ENCODE data around the gene MPRIP. TPM values are rescaled to one million over a fixed set of nuclear protein-coding genes. Genes with fewer than 3 reads are reported as not detected.

MPRIP gene
- total RNA-seq, 1 experiment from 2014 or later, result 73.9 TPM

DNA sequence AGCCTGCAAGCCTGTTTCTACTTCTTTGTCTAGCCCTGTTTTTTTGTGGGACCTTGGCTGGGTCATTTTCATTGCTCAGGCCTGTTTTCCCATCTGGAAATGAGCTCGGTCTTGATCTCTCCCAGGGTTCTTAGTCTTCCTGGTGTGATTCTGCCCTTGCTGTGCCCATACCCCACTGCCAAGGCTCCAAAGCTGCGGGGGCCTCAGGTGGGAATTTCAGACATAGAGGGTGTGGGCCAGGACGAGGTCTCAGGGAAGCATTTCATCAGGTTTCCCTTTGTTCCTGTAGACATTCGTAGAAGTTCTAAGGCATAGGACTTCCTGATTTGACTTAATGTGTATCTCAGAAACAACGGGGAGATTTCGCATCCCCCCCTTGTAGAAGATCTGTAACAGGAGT, 5.8 kb downstream of the MPRIP start:
- no peaks in the 10 kb centered on the region for H3K36me3 ChIP-seq (replicated peaks; ENCODE audit: control insufficient read depth, insufficient read depth, low read length)
- H3K4me3 ChIP-seq (ENCODE audit: insufficient read depth, low read depth, low read length), result no peak overlapping the region
- no peaks in the 10 kb centered on the region for H3K27me3 ChIP-seq (ENCODE audit: control insufficient read depth, insufficient read depth, low read length)
- DNase-seq, result no peak

- H3K27me3 ChIP-seq (ENCODE audit: control insufficient read depth, insufficient read depth, low read length), result no peaks in the 10 kb centered on the region
- H3K4me3 ChIP-seq (ENCODE audit: insufficient read depth, low read depth, low read length), result no peak overlapping the region
- H3K36me3 ChIP-seq (replicated peaks; ENCODE audit: control insufficient read depth, insufficient read depth, low read length), result no peaks in the 10 kb centered on the region
- DNase-seq, result peak; percentile 55
These were observed 8.4 kb downstream of the MPRIP start for GRCh38 chr17:17050346-17051345.

GRCh38 chr17:17051380-17051779, 9.1 kb downstream of the MPRIP start:
- no peaks in the 10 kb centered on the region for H3K36me3 ChIP-seq (replicated peaks; ENCODE audit: control insufficient read depth, insufficient read depth, low read length)
- DNase-seq, result peak; percentile 33
- no peak overlapping the region for H3K4me3 ChIP-seq (ENCODE audit: insufficient read depth, low read depth, low read length)
- no peaks in the 10 kb centered on the region for H3K27me3 ChIP-seq (ENCODE audit: control insufficient read depth, insufficient read depth, low read length)

- peak; percentile 33 for DNase-seq
- Histone ChIP-seq H3K36me3 (replicated peaks; ENCODE audit: control insufficient read depth, insufficient read depth, low read length) (no peaks in the 10 kb centered on the region), H3K4me3 (ENCODE audit: insufficient read depth, low read depth, low read length) (no peak overlapping the region), H3K27me3 (ENCODE audit: control insufficient read depth, insufficient read depth, low read length) (no peaks in the 10 kb centered on the region)
These were observed 9.7 kb downstream of the MPRIP start for GRCh38 chr17:17051791-17052461.

- DNase-seq, result peak; percentile 32
- Histone ChIP-seq H3K4me3 (ENCODE audit: insufficient read depth, low read depth, low read length) (no peak overlapping the region), H3K36me3 (replicated peaks; ENCODE audit: control insufficient read depth, insufficient read depth, low read length) (no peaks in the 10 kb centered on the region), H3K27me3 (ENCODE audit: control insufficient read depth, insufficient read depth, low read length) (no peaks in the 10 kb centered on the region)
These were observed 10.4 kb downstream of the MPRIP start for GRCh38 chr17:17052462-17053221.

GRCh38 chr17:17053446-17054379, 11.5 kb downstream of the MPRIP start:
- no peaks in the 10 kb centered on the region for H3K36me3 ChIP-seq (replicated peaks; ENCODE audit: control insufficient read depth, insufficient read depth, low read length)
- DNase-seq, result no peak
- H3K4me3 ChIP-seq (ENCODE audit: insufficient read depth, low read depth, low read length), result no peak overlapping the region
- no peaks in the 10 kb centered on the region for H3K27me3 ChIP-seq (ENCODE audit: control insufficient read depth, insufficient read depth, low read length)

GRCh38 chr17:17054636-17055035, 12.4 kb downstream of the MPRIP start:
- no peak for DNase-seq
- H3K27me3 ChIP-seq (ENCODE audit: control insufficient read depth, insufficient read depth, low read length), result no peaks in the 10 kb centered on the region
- no peaks in the 10 kb centered on the region for H3K36me3 ChIP-seq (replicated peaks; ENCODE audit: control insufficient read depth, insufficient read depth, low read length)
- H3K4me3 ChIP-seq (ENCODE audit: insufficient read depth, low read depth, low read length), result no peak overlapping the region

DNA sequence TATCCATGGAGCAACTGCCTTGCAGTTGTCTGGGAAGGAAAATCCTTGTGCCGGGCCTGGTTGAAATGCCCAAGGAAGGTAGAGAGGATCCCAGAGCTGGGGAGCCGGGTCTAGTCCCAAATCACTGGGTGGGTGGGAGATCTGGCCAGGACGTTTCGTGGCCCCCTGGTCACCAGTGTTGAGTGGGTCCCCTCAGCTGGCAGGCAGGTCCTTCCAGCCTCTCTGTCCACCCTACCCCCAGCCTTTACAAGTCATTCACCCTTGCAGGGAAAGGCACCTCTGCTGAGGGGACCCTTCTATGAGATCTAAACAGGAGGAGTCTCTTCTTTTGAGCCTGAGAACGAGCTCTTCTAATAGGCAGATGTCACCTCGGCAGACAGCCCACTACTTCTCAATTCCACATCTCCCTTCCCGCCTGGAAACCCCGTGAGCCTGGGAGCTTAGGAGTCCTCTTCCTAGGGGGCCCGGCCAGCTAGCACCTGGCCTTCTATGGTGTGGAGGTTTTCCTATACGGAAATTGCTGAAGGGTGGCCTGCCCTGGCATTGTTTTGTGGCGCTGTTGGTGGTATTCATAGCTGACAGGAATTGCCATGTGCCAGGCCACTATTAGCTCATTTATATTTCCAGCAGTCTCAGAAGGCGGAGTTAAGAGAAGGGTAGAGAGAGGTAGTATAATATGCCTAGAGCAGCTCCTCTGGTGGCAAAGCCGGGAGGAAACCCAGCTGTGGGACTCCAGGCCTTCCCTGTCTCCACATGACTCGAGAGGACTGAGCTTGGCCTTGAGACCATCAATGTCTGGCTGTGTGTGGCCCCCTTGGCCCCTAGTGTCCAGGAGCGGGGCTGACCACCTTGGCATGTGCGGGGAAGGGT, 13.3 kb downstream of the MPRIP start:
- Histone ChIP-seq H3K36me3 (replicated peaks; ENCODE audit: control insufficient read depth, insufficient read depth, low read length) (no peaks in the 10 kb centered on the region), H3K27me3 (ENCODE audit: control insufficient read depth, insufficient read depth, low read length) (no peaks in the 10 kb centered on the region), H3K4me3 (ENCODE audit: insufficient read depth, low read depth, low read length) (no peak overlapping the region)
- peak; percentile 66 for DNase-seq

DNA sequence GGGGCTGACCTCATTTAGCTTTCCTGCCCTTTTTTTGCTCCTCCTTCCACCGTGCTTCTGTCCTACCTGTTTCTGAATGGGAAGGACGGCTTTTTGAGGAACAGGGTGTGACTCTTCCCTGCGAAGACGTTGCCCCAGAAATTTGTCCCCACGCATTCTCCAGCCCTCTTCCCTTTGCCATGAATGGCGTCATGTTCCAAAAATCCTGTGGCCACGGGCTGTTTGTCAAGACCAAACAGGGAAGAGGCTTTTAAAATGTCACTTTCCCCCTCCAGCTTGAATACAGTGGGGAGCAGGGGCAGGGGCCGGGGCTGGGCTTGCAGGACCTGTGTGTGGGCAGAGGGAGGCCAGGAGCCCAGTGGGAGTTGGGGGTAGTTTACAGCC, 13.9 kb downstream of the MPRIP start:
- Histone ChIP-seq H3K36me3 (replicated peaks; ENCODE audit: control insufficient read depth, insufficient read depth, low read length) (no peaks in the 10 kb centered on the region), H3K4me3 (ENCODE audit: insufficient read depth, low read depth, low read length) (no peak overlapping the region), H3K27me3 (ENCODE audit: control insufficient read depth, insufficient read depth, low read length) (no peaks in the 10 kb centered on the region)
- DNase-seq, result no peak

- Histone ChIP-seq H3K27me3 (ENCODE audit: control insufficient read depth, insufficient read depth, low read length) (no peaks in the 10 kb centered on the region), H3K36me3 (replicated peaks; ENCODE audit: control insufficient read depth, insufficient read depth, low read length) (no peaks in the 10 kb centered on the region), H3K4me3 (ENCODE audit: insufficient read depth, low read depth, low read length) (no peak overlapping the region)
- DNase-seq, result no peak
These were observed 14.8 kb downstream of the MPRIP start for GRCh38 chr17:17057057-17057551.

- Histone ChIP-seq H3K4me3 (ENCODE audit: insufficient read depth, low read depth, low read length) (no peak overlapping the region), H3K36me3 (replicated peaks; ENCODE audit: control insufficient read depth, insufficient read depth, low read length) (no peaks in the 10 kb centered on the region), H3K27me3 (ENCODE audit: control insufficient read depth, insufficient read depth, low read length) (no peaks in the 10 kb centered on the region)
- no peak for DNase-seq
These were observed 16.0 kb downstream of the MPRIP start for GRCh38 chr17:17058304-17058703.

DNA sequence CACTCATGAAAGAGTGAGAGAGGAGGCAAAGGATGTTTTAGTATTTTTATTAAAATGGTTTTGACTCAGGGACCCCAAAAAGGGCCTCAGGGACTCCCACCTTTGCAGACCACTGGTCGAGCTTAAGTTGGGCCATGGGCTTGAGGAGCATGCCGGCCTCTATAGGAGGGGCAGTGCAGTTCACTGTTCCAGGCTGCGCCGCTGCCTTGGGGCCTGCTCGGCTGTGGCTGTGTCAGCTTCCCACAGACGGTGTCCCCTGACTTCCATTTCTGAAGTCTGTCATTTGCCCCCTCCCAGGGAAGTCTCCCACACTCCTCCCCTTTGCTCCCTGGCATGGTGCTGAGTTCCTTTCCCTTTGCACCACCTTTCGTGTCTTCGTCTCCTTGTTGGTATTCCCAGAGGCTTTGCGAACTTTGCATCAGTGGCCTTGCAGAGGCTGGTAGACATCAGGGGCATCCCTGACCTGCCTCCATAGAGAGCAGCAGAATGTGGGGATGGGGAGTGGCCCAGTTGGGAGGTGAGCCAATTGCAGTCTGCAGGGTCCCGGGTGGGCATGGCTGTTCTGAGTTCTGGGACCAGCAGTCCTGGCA, 17.1 kb downstream of the MPRIP start:
- DNase-seq, result no peak
- Histone ChIP-seq H3K27me3 (ENCODE audit: control insufficient read depth, insufficient read depth, low read length) (no peaks in the 10 kb centered on the region), H3K36me3 (replicated peaks; ENCODE audit: control insufficient read depth, insufficient read depth, low read length) (no peaks in the 10 kb centered on the region)

More for the DNA sequence above, 17.1 kb downstream of the MPRIP start:
- no peak overlapping the region for H3K4me3 ChIP-seq (ENCODE audit: insufficient read depth, low read depth, low read length)
